Uterus (tissue), 4 donors: ENCODE data around the gene SLC25A4. TPM values are rescaled to one million over a fixed set of nuclear protein-coding genes. Genes with fewer than 3 reads are reported as not detected.
A peak's percentile ranks its signal among the peaks of the same experiment; 100 is the strongest.
"Not testable (repeated sequence)": the region's sequence is repeated elsewhere in the genome, so short reads cannot be mapped to it uniquely, and the experiment has no call there.

ENCODE experiments used
- DNase-seq, 2 donors: peaks; one replicate each; pipeline ENCODE4 v3.0.0-alpha.2; 2019 to 2020
- H3K27ac ChIP-seq, 2 donors: fragments of 200-600 bp; sonication (generic); 1 replicate in 1 of 2; 2 replicates in 1 of 2; pipeline ENCODE4 v1.5.1; 2016 to 2018
- H3K27me3 ChIP-seq, 2 donors: fragments of 200-600 bp; sonication (generic); one replicate each; pipeline ENCODE4 v1.5.1; 2018 to 2019; ENCODE audit warnings: control low read depth in 1 of 2
- H3K36me3 ChIP-seq, 2 donors: fragments of 200-600 bp; sonication (generic); one replicate each; pipeline ENCODE4 v1.5.1; 2019; ENCODE audit warnings: control low read depth in 1 of 2
- H3K4me1 ChIP-seq, 2 donors: fragments of 200-600 bp; sonication (generic); one replicate each; pipeline ENCODE4 v1.5.1; 2018 to 2019; ENCODE audit warnings: control low read depth in 1 of 2
- H3K4me3 ChIP-seq, 2 donors: fragments of 200-600 bp; sonication (generic); 1 replicate in 1 of 2; 2 replicates in 1 of 2; pipeline ENCODE4 v1.5.1; 2018 to 2019; ENCODE audit warnings: mild to moderate bottlenecking in 1 of 2
- H3K9me3 ChIP-seq, 2 donors: fragments of 200-600 bp; sonication (generic); one replicate each; pipeline ENCODE4 v1.5.1; 2019; ENCODE audit warnings: control low read depth in 1 of 2
- POLR2A ChIP-seq, 2 donors: fragments of 450-650 bp; IDR thresholded peaks; one replicate each; pipeline ENCODE4 v1.6.1; 2016; ENCODE audit warnings: antibody characterized with exemption in 2 of 2, mild to moderate bottlenecking in 1 of 2, moderate library complexity in 1 of 2
- intact Hi-C: fragments of 100-400 bp; cut with DNase I; formaldehyde crosslinking; loops from one replicate; pipeline ENCODE4 v1.15.1; 2023; ENCODE audit warnings: low total_unique reads
- total RNA-seq, 4 donors: library from RNA; depleted of rRNA in 3 of 4; stranded (reverse); fragments of >200 nt in 3 of 4; gene quantifications; one replicate each; pipeline versions ENCODE4 v1.1.0 to v1.2.4, GENCODE V29; 2014 to 2023
- TF ChIP-seq, protein P1 (sequence below), 4 experiments: fragments of 200-600 bp in 2 of 4; fragments of 450-650 bp in 2 of 4; sonication (generic) in 2 of 4; IDR thresholded peaks; one replicate each; pipeline ENCODE4 v1.5.1; 2016 to 2019; ENCODE audit warnings: antibody characterized with exemption in 4 of 4, mild to moderate bottlenecking in 2 of 4, moderate library complexity in 1 of 4
- donor health status: DM: yes; HTN: yes; CAD: no.

The SLC25A4 gene
- total RNA-seq, 4 donors from 2014 or later = 9.5 to 24.4 (median 14.4) TPM

DNA sequence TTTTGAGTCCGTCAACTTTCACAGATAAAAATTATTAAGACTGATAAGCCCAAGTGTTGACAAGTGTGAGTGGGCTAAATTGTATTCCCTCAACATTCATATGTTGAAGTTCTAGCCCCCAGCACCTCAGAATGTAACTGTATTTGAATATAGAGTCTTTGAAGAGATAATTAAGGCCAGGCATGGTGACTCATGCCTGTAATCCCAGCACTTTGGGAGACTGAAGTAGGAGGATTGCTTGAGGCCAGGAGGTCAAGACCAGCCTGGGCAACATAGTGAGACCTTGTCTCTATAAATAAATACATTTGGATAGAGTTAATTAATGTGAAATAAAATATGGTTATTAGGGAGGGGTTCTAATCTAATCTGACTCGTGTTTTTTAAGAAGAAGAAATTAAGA lies 29.7 kb upstream of the SLC25A4 start:
- no peak overlapping the region for H3K4me3 ChIP-seq
- H3K4me1 ChIP-seq = no peaks in the 10 kb centered on the region
- H3K27me3 ChIP-seq = no peaks in the 10 kb centered on the region
- intact Hi-C loops = no loop called here
- H3K27ac ChIP-seq = no peak overlapping the region
- no peaks in the 10 kb centered on the region for H3K36me3 ChIP-seq
- DNase-seq = no peak
- no peaks in the 10 kb centered on the region for H3K9me3 ChIP-seq
- no peak for TF ChIP-seq POLR2A (IDR thresholded peaks at IDR 0.05)
- TF ChIP-seq, protein P1, sequence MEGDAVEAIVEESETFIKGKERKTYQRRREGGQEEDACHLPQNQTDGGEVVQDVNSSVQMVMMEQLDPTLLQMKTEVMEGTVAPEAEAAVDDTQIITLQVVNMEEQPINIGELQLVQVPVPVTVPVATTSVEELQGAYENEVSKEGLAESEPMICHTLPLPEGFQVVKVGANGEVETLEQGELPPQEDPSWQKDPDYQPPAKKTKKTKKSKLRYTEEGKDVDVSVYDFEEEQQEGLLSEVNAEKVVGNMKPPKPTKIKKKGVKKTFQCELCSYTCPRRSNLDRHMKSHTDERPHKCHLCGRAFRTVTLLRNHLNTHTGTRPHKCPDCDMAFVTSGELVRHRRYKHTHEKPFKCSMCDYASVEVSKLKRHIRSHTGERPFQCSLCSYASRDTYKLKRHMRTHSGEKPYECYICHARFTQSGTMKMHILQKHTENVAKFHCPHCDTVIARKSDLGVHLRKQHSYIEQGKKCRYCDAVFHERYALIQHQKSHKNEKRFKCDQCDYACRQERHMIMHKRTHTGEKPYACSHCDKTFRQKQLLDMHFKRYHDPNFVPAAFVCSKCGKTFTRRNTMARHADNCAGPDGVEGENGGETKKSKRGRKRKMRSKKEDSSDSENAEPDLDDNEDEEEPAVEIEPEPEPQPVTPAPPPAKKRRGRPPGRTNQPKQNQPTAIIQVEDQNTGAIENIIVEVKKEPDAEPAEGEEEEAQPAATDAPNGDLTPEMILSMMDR (IDR thresholded peaks at IDR 0.05) = no peak

DNA sequence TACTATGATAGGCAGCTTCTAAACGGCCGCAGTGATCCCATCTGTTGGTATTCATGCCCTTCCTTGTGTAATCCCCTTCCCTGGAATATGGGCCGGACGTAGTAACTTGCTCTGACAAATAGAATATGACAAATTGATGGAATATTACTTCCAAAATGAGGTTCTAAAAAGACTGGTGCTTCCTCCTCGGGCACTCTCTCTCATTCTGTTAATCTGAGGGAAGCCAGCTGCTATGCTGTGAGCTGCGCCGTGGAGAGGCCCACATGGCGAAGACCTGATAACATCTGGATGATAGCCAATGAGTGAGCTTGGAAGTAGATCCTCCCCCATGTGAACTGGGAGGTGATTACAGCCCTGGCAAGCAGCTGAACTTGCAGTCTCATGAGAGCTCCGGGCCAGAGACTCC lies 27.2 kb upstream of the SLC25A4 start:
- Histone ChIP-seq H3K27ac (peak overlapping the region; percentile 31 to 48), H3K4me1 (no peaks in the 10 kb centered on the region), H3K9me3 (no peaks in the 10 kb centered on the region), H3K27me3 (no peaks in the 10 kb centered on the region), H3K36me3 (no peaks in the 10 kb centered on the region), H3K4me3 (no peak overlapping the region)
- intact Hi-C loops = no loop called here
- DNase-seq = peak; percentile 72 to 73
- TF ChIP-seq POLR2A (IDR thresholded peaks at IDR 0.05) = no peak
- TF ChIP-seq, protein P1 (IDR thresholded peaks at IDR 0.05) = no peak

DNA sequence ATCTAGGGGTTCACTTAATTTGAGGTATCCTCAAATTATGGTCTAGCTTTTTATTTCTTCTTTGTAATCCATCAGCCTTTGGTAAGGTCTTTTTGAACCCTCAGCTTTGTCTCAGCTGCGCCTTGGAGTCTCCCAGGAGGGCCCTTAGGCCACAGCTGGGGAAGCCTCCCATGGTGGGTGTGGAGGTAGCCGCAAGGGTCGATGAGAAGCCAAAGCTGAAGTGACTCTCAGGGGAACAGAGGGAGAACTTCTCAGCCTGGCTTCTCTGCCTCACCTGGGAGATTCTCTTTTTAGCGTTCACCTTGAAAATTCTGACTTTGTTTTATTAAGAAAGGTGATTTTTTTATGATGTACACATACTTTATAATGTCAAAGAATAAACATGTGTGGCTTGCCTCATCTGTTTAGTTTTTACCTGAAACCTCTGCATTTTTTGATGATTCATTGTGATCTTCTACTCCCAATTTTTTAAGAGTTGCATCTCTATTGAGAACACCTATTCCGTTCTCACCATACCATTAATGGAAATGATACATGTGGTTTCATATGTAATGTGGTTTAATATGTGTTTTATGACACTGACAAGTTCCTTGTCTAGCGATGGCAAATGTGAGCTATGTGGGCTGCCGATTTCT lies 25.6 kb upstream of the SLC25A4 start:
- no peak for TF ChIP-seq POLR2A (IDR thresholded peaks at IDR 0.05)
- TF ChIP-seq, protein P1 (IDR thresholded peaks at IDR 0.05) = no peak
- no peak for DNase-seq

DNA sequence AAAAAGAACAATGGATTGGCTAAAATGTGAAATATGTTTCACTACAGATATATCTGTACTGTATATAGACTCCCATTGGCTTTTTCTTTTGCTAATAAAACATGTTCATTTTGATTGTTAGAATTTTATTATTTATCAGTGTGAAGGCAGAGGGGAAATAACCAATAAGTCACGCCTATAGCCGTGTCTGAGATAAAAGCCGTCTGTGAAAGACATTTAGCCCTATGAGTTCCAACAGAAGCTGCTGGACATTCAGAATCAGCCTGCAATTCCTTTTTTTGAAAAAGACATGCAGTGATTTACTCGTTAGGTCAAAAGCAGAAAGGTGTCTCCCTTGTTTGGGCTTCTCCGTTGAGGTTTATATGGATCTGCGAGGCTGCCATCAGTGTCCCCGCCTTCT lies 24.2 kb upstream of the SLC25A4 start:
- intact Hi-C loops = no loop called here
- Histone ChIP-seq H3K27me3 (no peaks in the 10 kb centered on the region), H3K27ac (no peak overlapping the region), H3K36me3 (no peaks in the 10 kb centered on the region), H3K4me1 (no peaks in the 10 kb centered on the region), H3K9me3 (no peaks in the 10 kb centered on the region), H3K4me3 (no peak overlapping the region)
- no peak for DNase-seq
- TF ChIP-seq, protein P1 (IDR thresholded peaks at IDR 0.05) = no peak
- TF ChIP-seq POLR2A (IDR thresholded peaks at IDR 0.05) = no peak

More for the DNA sequence above, 25.6 kb upstream of the SLC25A4 start:
- H3K4me3 ChIP-seq = no peak overlapping the region
- no peak overlapping the region for H3K27ac ChIP-seq
- H3K36me3 ChIP-seq = no peaks in the 10 kb centered on the region
- no peaks in the 10 kb centered on the region for H3K9me3 ChIP-seq
- intact Hi-C loops = no loop called here
- no peaks in the 10 kb centered on the region for H3K4me1 ChIP-seq
- no peaks in the 10 kb centered on the region for H3K27me3 ChIP-seq

DNA sequence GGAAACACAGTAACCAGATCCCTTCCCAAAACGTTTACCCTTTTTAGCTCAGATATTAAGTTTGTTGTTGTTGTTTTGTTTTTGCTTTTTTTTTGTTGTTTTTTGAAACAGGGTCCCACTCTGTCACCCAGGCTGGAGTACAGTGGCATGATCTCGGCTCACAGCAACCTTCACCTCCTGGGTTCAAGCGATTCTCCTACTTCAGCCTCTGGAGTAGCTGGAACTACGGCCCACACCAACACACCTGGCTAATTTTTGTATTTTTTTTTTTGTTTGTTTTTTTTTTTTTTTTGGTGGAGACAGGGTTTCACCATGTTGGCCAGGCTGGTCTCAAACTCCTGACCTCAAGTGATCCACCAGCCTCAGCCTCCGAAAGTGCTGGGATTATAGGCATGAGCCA lies 23.6 kb upstream of the SLC25A4 start:
- H3K4me3 ChIP-seq, DNase-seq, H3K27ac ChIP-seq, H3K9me3 ChIP-seq, H3K4me1 ChIP-seq, H3K27me3 ChIP-seq, intact Hi-C loops, H3K36me3 ChIP-seq: not testable (repeated sequence)
